CD8-positive, alpha-beta memory T cell (primary cell): ENCODE results near the gene TMEM151A. TPM values are rescaled to one million over a fixed set of nuclear protein-coding genes. Genes with fewer than 3 reads are reported as not detected.
"Not testable (repeated sequence)": the region's sequence is repeated elsewhere in the genome, so short reads cannot be mapped to it uniquely, and the experiment has no call there.

Source experiments
- CTCF ChIA-PET: fragments of 350-600 bp; sonication (Branson Sonifier 250); formaldehyde crosslinking; loops from one replicate; lab custom pipeline; 2021; ENCODE audit warnings: antibody characterized with exemption; lab: Charles Lee
- POLR2A ChIA-PET: fragments of 350-600 bp; sonication (Branson Sonifier 250); formaldehyde crosslinking; loops from one replicate; lab custom pipeline; 2021; ENCODE audit warnings: antibody characterized with exemption; lab: Charles Lee
- DNase-seq, 5 donors: peaks; one replicate each; pipeline versions ENCODE4 v3.0.0 to v3.0.0-alpha.2; 2020 to 2022; ENCODE audit warnings: mixed read lengths in 1 of 5
- H3K27ac ChIP-seq: one replicate; pipeline ENCODE4 v1.7.0; 2013; ENCODE audit warnings: low read depth, mild to moderate bottlenecking, low read length, moderate library complexity
- H3K27me3 ChIP-seq: 2 replicates; pipeline ENCODE4 v1.7.0; 2013; ENCODE audit warnings: low read length, mild to moderate bottlenecking; ENCODE audit not compliant: insufficient read depth, poor library complexity, severe bottlenecking
- H3K36me3 ChIP-seq: 2 replicates; pipeline ENCODE4 v1.7.0; 2013; ENCODE audit warnings: mild to moderate bottlenecking, low read length, moderate library complexity; ENCODE audit not compliant: insufficient read depth
- H3K4me1 ChIP-seq: 2 replicates; pipeline ENCODE4 v1.7.0; 2013; ENCODE audit warnings: mild to moderate bottlenecking, low read length, moderate library complexity; ENCODE audit not compliant: insufficient read depth
- H3K4me3 ChIP-seq: 2 replicates; pipeline ENCODE4 v1.7.0; 2013; ENCODE audit warnings: mild to moderate bottlenecking, low read length
- H3K9me3 ChIP-seq: 2 replicates; pipeline ENCODE4 v1.7.0; 2013; ENCODE audit warnings: mild to moderate bottlenecking, low read length
- H3K27ac Mint-ChIP-seq, 8 donors: one replicate each; pipeline ENCODE4 v1.8.0; 2020 to 2021; ENCODE audit warnings: mixed read lengths in 8 of 8, mild to moderate bottlenecking in 6 of 8, inconsistent platforms in 3 of 8, moderate library complexity in 3 of 8
- H3K27me3 Mint-ChIP-seq, 2 donors: one replicate each; pipeline ENCODE4 v1.8.0; 2020 to 2021; ENCODE audit warnings: mixed read lengths in 2 of 2, mild to moderate bottlenecking in 1 of 2, moderate library complexity in 1 of 2
- H3K36me3 Mint-ChIP-seq, 3 donors: one replicate each; pipeline ENCODE4 v1.8.0; 2020 to 2021; ENCODE audit warnings: mixed read lengths in 3 of 3, inconsistent platforms in 1 of 3, mild to moderate bottlenecking in 1 of 3
- H3K4me1 Mint-ChIP-seq, 3 donors: one replicate each; pipeline ENCODE4 v1.8.0; 2020 to 2021; ENCODE audit warnings: mixed read lengths in 3 of 3, inconsistent platforms in 1 of 3, mild to moderate bottlenecking in 1 of 3
- H3K4me3 Mint-ChIP-seq, 7 donors: one replicate each; pipeline ENCODE4 v1.8.0; 2020 to 2021; ENCODE audit warnings: mixed read lengths in 7 of 7, mild to moderate bottlenecking in 6 of 7, moderate library complexity in 4 of 7, inconsistent platforms in 2 of 7
- H3K9me3 Mint-ChIP-seq, 5 donors: one replicate each; pipeline ENCODE4 v1.8.0; 2020 to 2022; ENCODE audit warnings: mixed read lengths in 5 of 5, mild to moderate bottlenecking in 3 of 5, moderate library complexity in 2 of 5, inconsistent platforms in 1 of 5
- polyA plus RNA-seq: library from polyadenylated mRNA; unstranded; fragments of 300-500 nt; fragmentation: Illumina TruSeq; gene quantifications from one replicate; pipeline ENCODE4 v1.2.3, GENCODE V29; 2021
- total RNA-seq, 2 experiments: library from RNA; stranded (reverse); gene quantifications; one replicate each; pipeline ENCODE4 v1.2.3, GENCODE V29; 2021

Gene TMEM151A
- total and polyA plus RNA-seq, 3 experiments from 2014 or later, result not detected

GRCh38 chr11:66275396-66275795 is 16.3 kb upstream of the TMEM151A start:
- Mint-ChIP-seq H3K9me3 (no peaks in the 10 kb centered on the region), H3K27ac (peak overlapping the region in 2 of 8 donors; percentile 36 to 67), H3K36me3 (peaks cover 9 to 59% (median 13%) of the 10 kb centered on the region in 3 donors), H3K4me3 (peak overlapping the region in 1 of 7 donors; percentile 61), H3K4me1 (peaks cover 39 to 59% (median 45%) of the 10 kb centered on the region in 3 donors), H3K27me3 (peaks cover 0 to 2% of the 10 kb centered on the region in 2 donors)
- H3K9me3 ChIP-seq, result no peaks in the 10 kb centered on the region
- ChIA-PET CTCF (no interaction called here), POLR2A (no interaction called here)
- H3K36me3 ChIP-seq, result peaks cover 36% of the 10 kb centered on the region
- DNase-seq, result no peak
- no peak overlapping the region for H3K27ac ChIP-seq
- no peak overlapping the region for H3K4me3 ChIP-seq
- peaks cover 45% of the 10 kb centered on the region for H3K4me1 ChIP-seq
- no peaks in the 10 kb centered on the region for H3K27me3 ChIP-seq

GRCh38 chr11:66275984-66276612 is 15.6 kb upstream of the TMEM151A start:
- no peak overlapping the region for H3K27ac ChIP-seq
- peaks cover 6 to 55% (median 13%) of the 10 kb centered on the region in 3 donors for H3K36me3 Mint-ChIP-seq
- H3K9me3 Mint-ChIP-seq, result no peaks in the 10 kb centered on the region
- CTCF ChIA-PET, result no interaction called here
- POLR2A ChIA-PET, result no interaction called here
- peaks cover 39% of the 10 kb centered on the region for H3K4me1 ChIP-seq
- H3K27me3 ChIP-seq, result no peaks in the 10 kb centered on the region
- H3K27ac Mint-ChIP-seq, result peak overlapping the region in 2 of 8 donors; percentile 45 to 69
- peaks cover 0 to 5% of the 10 kb centered on the region in 2 donors for H3K27me3 Mint-ChIP-seq
- H3K4me3 Mint-ChIP-seq, result no peak overlapping the region
- no peak for DNase-seq
- H3K4me3 ChIP-seq, result no peak overlapping the region
- no peaks in the 10 kb centered on the region for H3K9me3 ChIP-seq
- H3K36me3 ChIP-seq, result peaks cover 36% of the 10 kb centered on the region
- peaks cover 36 to 57% (median 44%) of the 10 kb centered on the region in 3 donors for H3K4me1 Mint-ChIP-seq

DNA sequence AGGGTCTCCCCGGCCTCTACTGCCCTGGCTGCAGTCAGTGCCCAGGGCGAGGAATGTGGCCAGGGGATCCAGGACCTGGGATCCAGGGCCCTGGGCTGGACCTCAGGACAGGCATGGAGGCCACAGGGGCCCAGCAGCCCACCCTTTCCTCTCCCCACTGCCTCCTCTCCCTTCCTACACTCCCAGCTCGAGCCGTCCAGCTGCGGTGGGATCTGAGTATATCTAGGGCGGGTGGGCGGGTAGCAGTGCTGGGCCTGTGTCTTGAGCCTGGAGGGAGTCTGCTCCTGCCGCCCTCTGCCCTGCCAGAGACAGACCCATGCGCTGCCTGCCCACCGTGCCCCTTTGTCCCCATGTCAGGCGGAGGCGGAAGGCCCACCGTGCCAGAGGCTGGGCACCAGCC is 15.1 kb upstream of the TMEM151A start:
- peak overlapping the region in 4 of 7 donors; percentile 7 to 57 (median 46) for H3K4me3 Mint-ChIP-seq
- H3K4me3 ChIP-seq, H3K9me3 ChIP-seq, DNase-seq, H3K27me3 ChIP-seq, H3K27ac ChIP-seq, H3K27me3 Mint-ChIP-seq, H3K9me3 Mint-ChIP-seq: not testable (repeated sequence)
- CTCF ChIA-PET, result interaction anchor here (0.8 kb wide), 1 partner anchor 12 kb away, joined by 3 read pairs; the partner anchor contains the start of gene YIF1A
- POLR2A ChIA-PET, result interaction anchor here (0.8 to 1.0 kb wide), 2 partner anchors 11 to 13 kb away, joined by 3 to 4 read pairs; partner anchors contain the start of gene YIF1A
- peak overlapping the region in 3 of 8 donors; percentile 15 to 69 (median 60) for H3K27ac Mint-ChIP-seq
- H3K36me3 ChIP-seq, result peaks cover 36% of the 10 kb centered on the region
- H3K36me3 Mint-ChIP-seq, result peaks cover 6 to 53% (median 13%) of the 10 kb centered on the region in 3 donors
- H3K4me1 ChIP-seq, result peaks cover 37% of the 10 kb centered on the region
- H3K4me1 Mint-ChIP-seq, result peaks cover 39 to 60% (median 46%) of the 10 kb centered on the region in 3 donors

DNA sequence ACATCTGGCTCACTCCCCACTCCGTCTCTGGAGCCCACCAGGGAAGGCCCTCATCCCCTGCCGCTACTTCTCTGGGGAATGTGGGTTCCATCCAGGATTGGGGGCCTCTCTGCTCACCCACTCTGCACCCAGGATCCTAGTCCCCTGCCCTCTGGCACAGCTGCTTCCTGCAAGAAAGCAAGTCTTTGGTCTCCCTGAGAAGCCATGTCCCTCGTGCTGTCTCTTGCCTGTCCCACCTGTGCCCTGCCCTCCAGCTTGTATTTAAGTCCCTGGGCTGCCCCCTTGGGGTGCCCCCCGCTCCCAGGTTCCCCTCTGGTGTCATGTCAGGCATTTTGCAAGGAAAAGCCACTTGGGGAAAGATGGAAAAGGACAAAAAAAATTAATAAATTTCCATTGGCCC is 14.6 kb upstream of the TMEM151A start:
- not testable (repeated sequence) for H3K4me3 ChIP-seq, H3K9me3 ChIP-seq, DNase-seq, H3K27ac ChIP-seq, H3K27me3 ChIP-seq, H3K27me3 Mint-ChIP-seq, H3K9me3 Mint-ChIP-seq
- ChIA-PET CTCF (interaction anchor here (0.8 kb wide), 1 partner anchor 12 kb away, joined by 3 read pairs; the partner anchor contains the start of gene YIF1A), POLR2A (interaction anchor here (0.8 to 1.0 kb wide), 2 partner anchors 11 to 12 kb away, joined by 3 to 4 read pairs; partner anchors contain the start of gene YIF1A)
- peak overlapping the region in 7 of 8 donors; percentile 21 to 79 (median 66) for H3K27ac Mint-ChIP-seq
- peaks cover 37 to 59% (median 43%) of the 10 kb centered on the region in 3 donors for H3K4me1 Mint-ChIP-seq
- H3K4me3 Mint-ChIP-seq, result peak overlapping the region in 5 of 7 donors; percentile 7 to 57 (median 44)
- peaks cover 6 to 48% (median 13%) of the 10 kb centered on the region in 3 donors for H3K36me3 Mint-ChIP-seq
- Histone ChIP-seq H3K4me1 (peaks cover 37% of the 10 kb centered on the region), H3K36me3 (peaks cover 31% of the 10 kb centered on the region)

DNA sequence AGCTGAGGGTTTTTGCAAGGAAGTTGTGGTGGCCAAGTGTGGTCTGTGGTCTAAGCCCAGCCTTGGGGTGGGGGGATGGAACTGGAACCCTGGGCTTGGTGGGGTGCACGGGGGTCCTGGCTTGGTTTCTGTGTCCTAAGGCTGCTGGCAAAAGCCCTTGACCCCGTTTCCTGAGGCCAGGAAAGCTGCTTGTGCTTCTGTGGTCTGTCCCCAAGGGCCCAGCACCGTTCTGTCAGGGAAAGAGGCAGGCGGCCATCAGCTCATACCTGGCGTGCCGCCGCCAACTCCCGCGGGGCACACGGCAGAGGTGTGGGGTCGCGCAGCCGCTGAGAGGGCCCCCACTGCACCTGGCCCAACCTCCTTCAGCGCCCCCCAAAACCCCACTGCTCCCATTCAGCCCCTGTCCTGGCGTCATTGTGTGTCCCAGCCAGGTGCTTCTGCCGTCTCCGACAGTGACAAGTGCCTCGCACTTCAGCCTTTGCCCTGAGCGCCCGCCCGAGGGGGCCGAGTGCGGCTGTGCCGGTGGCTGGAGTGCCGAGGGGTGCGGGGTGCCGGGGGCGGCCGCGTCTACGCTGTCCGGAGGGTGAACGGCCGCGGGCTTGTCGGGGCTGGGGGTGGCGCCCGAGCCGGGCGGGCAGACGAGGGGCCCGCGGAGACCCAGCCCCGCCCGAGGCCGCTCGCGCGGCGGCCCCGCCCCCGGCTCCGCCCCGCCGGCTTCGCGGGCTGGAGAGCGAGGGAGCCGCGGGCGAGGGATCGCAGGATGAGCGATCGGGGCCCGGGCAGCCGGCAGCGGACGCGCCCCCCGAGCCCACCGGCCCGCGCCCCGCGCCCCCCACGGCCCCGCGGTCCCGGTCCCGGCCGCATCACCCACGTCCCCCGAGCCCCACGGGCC is 14.0 kb upstream of the TMEM151A start, which contains the start of gene CNIH2:
CNIH2 (plus strand) TSS at position 705 of the 892 bp plus-strand sequence. CDS start 282 bp downstream, outside the sequence.
- POLR2A ChIA-PET, result interaction anchor here (0.8 to 1.0 kb wide), 2 partner anchors 11 to 12 kb away, joined by 3 to 4 read pairs; partner anchors contain the start of gene YIF1A
- H3K9me3 ChIP-seq, result no peaks in the 10 kb centered on the region
- Mint-ChIP-seq H3K4me3 (peak within 1 kb of the TSS; percentile 61 to 89 (median 67)), H3K4me1 (peaks cover 37 to 59% (median 43%) of the 10 kb centered on the region in 3 donors), H3K36me3 (peaks cover 2 to 42% (median 9%) of the 10 kb centered on the region in 3 donors), H3K9me3 (no peaks in the 10 kb centered on the region), H3K27me3 (peaks cover 0 to 7% of the 10 kb centered on the region in 2 donors), H3K27ac (peak within 1 kb of the TSS; percentile 19 to 96 (median 81))
- H3K36me3 ChIP-seq, result peaks cover 25% of the 10 kb centered on the region
- H3K4me1 ChIP-seq, result peaks cover 35% of the 10 kb centered on the region
- CTCF ChIA-PET, result interaction anchor here (0.8 to 1.1 kb wide), 2 partner anchors 11 to 22 kb away, joined by 3 to 8 read pairs; partner anchors contain the start of gene YIF1A
- no peak within 1 kb of the TSS for H3K4me3 ChIP-seq
- no peak within 1 kb of the TSS for H3K27ac ChIP-seq
- no peaks in the 10 kb centered on the region for H3K27me3 ChIP-seq
- peak in 4 of 5 donors; percentile 45 to 54 (median 50) for DNase-seq

DNA sequence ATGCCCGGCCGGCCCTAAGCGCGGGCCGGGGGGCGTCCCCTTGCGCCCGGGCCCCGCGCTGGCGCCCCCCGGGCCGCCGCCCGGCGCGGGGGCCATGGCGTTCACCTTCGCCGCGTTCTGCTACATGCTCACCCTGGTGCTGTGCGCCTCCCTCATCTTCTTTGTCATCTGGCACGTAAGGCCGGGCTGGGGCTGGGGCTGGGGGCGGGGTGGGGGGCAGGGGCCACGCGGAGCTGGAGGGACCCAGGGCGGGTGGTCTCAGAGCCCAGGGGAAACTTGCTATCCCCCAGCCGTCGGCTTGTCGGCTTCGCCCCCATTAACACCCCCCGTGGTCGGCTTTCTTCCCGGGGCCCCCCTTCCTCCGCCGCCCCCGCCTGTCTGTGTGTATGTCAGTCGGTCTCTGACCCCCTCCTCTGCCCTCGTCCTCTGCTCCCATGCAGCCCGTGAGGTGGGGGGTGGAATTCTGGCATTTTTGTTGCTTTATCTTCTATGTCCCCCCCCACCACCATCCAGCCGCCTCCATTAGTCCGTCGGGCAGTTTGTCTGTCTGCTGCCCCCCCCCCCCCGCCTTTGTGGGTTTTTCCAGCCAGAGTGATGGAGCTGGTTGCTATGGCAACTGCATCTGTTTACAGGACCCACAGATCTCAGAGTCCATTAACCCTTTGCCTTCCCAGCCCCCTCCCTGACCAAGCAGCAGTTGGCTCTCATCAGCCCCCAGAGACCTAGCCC is 13.2 kb upstream of the TMEM151A start:
- peak in 1 of 5 donors; percentile 63 for DNase-seq
- Mint-ChIP-seq H3K4me3 (peak overlapping the region; percentile 61 to 89 (median 67)), H3K27me3 (peaks cover 0 to 7% of the 10 kb centered on the region in 2 donors), H3K27ac (peak overlapping the region in 7 of 8 donors; percentile 19 to 96 (median 85)), H3K9me3 (no peaks in the 10 kb centered on the region), H3K36me3 (peaks cover 2 to 34% (median 5%) of the 10 kb centered on the region in 3 donors), H3K4me1 (peaks cover 36 to 57% (median 41%) of the 10 kb centered on the region in 3 donors)
- no peaks in the 10 kb centered on the region for H3K9me3 ChIP-seq
- POLR2A ChIA-PET, result interaction anchor here (0.6 to 1.0 kb wide), 4 partner anchors 11 to 944 kb away, joined by 3 to 6 read pairs (median 4); partner anchors contain the start of gene YIF1A
- H3K36me3 ChIP-seq, result peaks cover 17% of the 10 kb centered on the region
- CTCF ChIA-PET, result interaction anchor here (1.1 kb wide), 1 partner anchor 22 kb away, joined by 8 read pairs; no protein-coding TSS in a partner anchor
- no peak overlapping the region for H3K27ac ChIP-seq
- no peak overlapping the region for H3K4me3 ChIP-seq
- H3K4me1 ChIP-seq, result peaks cover 32% of the 10 kb centered on the region
- no peaks in the 10 kb centered on the region for H3K27me3 ChIP-seq
